HG02588 (cell line): ENCODE measurements around the gene ZBTB20.
A peak's percentile ranks its signal among the peaks of the same experiment; 100 is the strongest.

ENCODE experiments used
- ATAC-seq: cut with Tn5 transposase; IDR thresholded peaks from one replicate; pipeline ENCODE4 v1.9.1; 2021; ENCODE audit warnings: mild to moderate bottlenecking, moderate library complexity; ENCODE audit not compliant: unreplicated experiment

The ZBTB20 gene

DNA sequence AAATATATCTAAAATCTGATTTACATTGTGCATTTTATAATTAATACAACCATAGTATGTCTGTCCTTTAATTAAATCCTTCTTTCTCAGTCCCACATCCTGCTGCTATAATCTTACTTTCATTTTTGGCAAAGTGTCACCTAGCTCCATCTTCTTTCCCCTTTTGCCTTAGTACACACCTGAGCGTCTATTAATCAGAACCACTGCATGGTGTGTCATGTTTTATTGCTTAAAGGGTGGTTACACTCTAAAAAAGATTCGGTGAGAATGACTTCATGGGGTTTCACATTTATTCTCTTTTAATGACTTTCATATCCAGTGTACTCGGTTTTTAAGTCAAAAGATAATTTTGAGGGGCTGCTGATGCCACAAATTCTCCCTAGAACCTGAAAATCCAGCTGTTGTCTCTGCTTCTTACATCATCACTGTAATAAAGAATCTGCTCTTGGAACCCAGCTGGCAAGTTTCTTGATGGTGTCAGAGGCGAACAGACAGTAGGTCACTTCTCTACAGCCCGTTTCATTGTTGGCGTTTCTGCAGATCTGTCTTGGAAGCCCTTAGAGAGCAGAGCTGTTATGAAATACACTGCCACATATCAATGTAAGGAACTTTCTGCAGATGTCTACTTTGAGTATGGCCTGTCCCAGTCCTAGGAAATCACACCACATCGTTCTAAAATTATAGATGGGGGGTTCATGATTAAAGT, 753.6 kb downstream of the ZBTB20 start:
- no peak for ATAC-seq

DNA sequence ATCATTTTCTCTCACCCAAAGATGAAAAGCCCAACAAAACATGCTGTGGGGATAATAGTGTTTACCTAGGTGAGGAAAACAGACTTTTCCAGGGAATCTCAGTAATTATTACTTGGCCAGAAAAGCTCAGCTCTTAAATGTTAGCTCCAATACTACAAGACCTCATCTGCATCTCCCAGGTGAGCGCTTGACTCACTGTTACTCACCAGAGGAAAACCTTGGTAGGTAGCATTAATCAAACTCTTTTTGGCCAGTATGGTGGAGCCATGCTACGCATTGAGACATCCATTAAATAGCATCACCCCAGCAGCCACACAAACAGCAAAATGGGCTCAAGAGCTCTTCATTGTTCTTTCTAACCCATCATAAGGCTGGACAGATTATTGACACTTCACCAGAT, 754.3 kb downstream of the ZBTB20 start:
- no peak for ATAC-seq

DNA sequence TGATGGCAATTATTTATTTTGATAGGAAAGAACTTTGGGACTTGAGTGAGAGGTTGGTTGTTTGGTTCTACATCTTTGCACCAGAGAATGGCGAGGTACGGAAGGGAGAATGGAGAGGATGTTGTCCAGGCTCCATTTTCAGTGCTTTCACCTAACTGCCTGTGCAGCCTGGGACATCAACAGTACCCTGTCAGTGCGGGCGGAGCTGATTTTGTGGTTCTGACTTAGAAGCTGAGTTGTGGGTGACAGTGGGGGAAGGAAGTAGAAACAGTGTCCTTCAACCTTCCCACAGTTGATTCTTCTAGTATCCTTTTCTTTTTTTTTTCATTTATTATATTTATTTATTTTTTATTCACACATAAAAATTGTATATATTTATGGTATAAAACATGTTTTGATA, 757.9 kb downstream of the ZBTB20 start:
- ATAC-seq = no peak

GRCh38 chr3:114384558-114384903, 762.6 kb downstream of the ZBTB20 start:
- ATAC-seq = no peak

- ATAC-seq = peak; percentile 91
These were observed 763.1 kb downstream of the ZBTB20 start for GRCh38 chr3:114383875-114384557.

- no peak for ATAC-seq
These were observed 766.8 kb downstream of the ZBTB20 start for GRCh38 chr3:114380233-114380651.

DNA sequence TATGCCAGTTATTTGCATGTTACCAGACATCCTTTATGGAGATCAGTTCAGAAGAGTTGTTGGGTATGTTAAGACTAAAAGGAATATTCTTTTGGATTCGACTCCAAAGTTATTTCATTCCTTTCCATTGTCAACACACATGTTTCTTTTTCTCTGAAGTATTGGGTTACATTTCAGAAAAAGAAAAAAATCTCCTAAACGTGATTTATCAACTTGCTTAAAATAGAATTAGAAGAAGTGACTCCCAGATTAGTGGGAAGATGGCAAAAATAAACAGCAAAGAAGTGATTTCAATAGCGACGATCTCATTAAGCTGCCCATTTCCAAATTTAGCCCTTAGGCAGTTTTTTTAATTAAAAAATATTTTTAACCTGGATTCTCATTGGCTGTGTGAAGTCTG, 767.8 kb downstream of the ZBTB20 start:
- ATAC-seq = no peak

- no peak for ATAC-seq
These were observed 768.3 kb downstream of the ZBTB20 start for GRCh38 chr3:114378760-114379159.

DNA sequence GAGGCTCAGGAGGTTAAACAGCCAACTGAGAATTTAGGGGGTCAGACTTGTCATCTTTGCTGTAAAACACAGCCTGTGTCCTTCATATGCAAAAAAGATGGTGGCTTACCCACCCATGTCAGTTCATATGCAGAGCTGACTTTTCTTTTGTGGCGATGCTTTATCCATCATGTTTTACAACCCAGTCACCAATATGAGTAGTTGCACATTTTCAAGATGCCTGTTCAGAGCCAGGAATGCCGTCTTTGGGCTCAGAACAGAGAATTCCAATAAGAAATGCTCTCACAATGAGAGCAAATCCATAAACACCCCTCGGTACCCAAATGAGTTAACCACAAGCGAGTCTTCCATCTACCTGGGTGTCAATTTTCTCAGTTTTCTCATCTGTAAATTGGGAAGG, 769.7 kb downstream of the ZBTB20 start:
- no peak for ATAC-seq

DNA sequence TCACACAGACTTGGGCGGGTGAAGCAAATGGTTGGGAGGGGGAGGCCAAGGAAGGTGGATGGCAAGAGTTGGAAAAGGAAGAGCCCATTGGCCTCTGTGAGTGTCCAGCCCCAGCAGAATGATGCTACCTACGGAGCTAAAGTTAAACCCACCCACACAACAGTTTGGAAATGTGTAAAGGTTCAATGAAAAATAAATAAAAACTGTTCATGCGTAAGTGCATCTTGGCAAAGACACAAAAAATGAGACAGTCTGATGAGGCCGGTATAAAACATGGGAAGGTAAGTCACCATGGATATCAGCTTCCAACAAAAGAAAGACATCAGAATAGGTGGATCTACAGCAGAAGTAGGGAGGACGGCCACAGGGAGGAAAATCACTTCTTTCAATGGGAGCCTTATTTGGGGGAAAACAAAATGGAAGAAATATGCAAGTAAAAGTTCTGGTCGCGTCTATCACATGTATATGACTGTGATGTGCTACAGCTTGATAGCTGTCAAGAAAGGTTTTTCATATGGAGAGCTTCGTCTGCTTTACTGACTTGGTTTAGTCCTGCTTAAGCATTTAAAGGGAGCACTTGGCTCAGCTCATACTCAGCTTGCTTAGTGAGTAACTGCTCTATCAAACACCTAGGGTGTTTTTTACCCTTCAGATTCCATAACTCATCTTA, 770.4 kb downstream of the ZBTB20 start:
- ATAC-seq = no peak

GRCh38 chr3:114375608-114376421, 771.3 kb downstream of the ZBTB20 start:
- no peak for ATAC-seq

- no peak for ATAC-seq
These were observed 772.6 kb downstream of the ZBTB20 start for GRCh38 chr3:114374433-114374990.

DNA sequence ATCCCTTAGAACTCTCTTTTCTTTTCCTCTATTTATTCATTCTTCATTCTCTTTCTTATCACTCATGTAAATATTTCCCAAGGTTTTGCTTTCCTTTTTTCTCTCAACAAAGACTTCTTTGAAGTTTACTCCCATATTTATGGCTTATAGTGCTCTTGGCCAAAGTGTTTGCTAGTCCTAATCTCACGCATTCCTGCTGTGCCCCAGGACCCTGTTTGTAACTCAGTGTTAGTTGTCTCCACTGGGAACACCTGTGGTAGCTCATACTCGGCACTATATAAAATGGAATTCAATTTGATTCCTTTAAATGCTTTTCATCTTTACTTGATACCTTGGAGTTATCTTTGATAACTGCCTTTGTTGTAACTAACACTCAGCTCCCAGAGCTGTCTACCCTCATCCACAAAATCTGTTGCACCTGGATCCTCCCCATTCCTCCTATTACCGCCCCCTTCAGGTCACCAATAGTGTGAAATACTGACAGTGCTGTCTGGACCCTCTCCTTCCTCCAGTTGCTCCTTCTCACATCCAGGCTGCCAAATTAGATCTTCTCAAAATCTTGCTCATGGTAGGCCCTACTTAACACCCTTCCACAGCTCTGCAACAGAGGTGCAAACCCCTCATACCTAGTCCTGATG, 776.4 kb downstream of the ZBTB20 start:
- no peak for ATAC-seq

DNA sequence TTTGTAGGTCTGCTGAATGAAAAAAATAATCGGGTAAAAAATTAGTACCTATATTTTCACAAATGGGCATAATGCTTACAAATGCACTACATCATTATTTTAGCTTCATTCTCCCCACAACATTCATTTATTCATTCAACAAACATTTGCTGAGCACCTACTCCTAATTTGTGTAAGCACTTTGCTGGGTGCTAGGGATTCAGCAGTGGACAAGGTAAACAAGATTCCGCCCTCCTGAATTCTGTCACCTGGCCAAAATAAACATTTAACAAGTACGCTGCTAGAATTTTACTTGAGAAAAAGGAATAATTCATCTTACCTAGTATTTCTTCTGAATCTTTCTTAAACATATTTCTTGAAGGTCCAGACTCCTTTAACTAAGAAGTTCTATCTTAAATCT, 781.2 kb downstream of the ZBTB20 start:
- ATAC-seq = no peak

GRCh38 chr3:114364806-114365654, 782.1 kb downstream of the ZBTB20 start:
- ATAC-seq = no peak

DNA sequence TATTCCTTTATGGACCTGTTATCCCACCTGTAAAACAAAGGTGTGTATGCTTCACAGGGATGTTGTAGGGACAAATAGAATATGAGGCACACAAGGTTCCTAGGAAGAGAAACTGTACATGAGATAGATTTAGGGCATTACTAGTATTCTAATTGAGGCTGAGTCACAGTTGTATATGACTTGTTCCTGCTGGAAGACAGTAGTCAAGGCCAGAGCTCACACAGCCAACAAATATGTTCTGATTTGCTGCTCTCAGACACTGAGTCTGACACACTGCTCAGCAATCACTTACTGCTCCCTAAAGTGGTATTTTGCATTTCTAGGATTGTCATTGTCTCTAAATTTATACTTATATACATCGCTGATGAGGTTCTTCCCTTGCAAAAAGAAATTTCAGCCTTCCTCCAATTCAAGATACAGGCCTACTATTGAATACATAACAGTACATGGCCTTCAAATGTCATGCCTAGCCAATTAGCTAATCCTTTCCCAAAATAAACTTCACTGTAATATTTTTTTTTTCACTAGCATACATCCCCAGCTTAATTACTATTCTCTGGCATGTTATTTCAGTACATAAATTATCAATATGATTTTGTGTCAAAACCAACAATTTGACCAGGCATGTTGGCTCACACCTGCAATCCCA, 783.4 kb downstream of the ZBTB20 start:
- ATAC-seq = no peak

- ATAC-seq = no peak
These were observed 784.3 kb downstream of the ZBTB20 start for GRCh38 chr3:114362815-114363214.

- no peak for ATAC-seq
These were observed 785.7 kb downstream of the ZBTB20 start for GRCh38 chr3:114361391-114361790.

DNA sequence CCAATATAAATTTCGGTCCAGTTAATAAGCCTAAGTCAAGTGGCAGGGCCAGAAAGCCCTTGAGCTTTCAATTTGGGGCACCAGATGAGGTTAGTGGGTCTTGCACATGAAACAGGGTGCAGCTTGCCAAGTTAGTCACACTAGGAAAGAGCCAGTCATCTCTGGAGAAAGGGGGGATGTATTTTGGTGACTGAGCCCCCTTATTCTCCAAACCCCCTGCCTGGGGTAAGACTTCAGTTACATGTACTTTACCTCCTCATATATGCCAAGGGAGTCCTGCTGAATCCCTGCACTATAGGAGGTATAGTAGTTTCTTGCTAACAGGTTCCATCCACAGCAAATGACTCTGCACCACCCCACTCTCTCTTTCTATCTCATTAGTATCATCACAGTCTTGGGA, 790.6 kb downstream of the ZBTB20 start:
- no peak for ATAC-seq
